Mucosa of descending colon (tissue), 3 donors: ENCODE results near the gene DEGS2. TPM values are rescaled to one million over a fixed set of nuclear protein-coding genes. Genes with fewer than 3 reads are reported as not detected.

ENCODE experiments used
- ATAC-seq: fragments of 200-7000 bp; cut with Tn5 transposase; one replicate; pipeline ENCODE4 v1.9.1; 2020; ENCODE audit warnings: mild to moderate bottlenecking, moderate library complexity
- DNase-seq, 3 donors: peaks; one replicate each; pipeline ENCODE4 v3.0.0-alpha.2; 2020
- H3K36me3 ChIP-seq: fragments of 200-600 bp; one replicate; pipeline ENCODE4 v1.8.0; 2021; ENCODE audit warnings: low read depth, mild to moderate bottlenecking
- H3K4me1 ChIP-seq: fragments of 200-600 bp; one replicate; pipeline ENCODE4 v1.8.0; 2021; ENCODE audit warnings: low read depth, mild to moderate bottlenecking
- H3K4me3 ChIP-seq: fragments of 200-600 bp; one replicate; pipeline ENCODE4 v1.8.0; 2021; ENCODE audit warnings: mild to moderate bottlenecking
- H3K9me3 ChIP-seq: fragments of 200-600 bp; one replicate; pipeline ENCODE4 v1.8.0; 2021; ENCODE audit warnings: mild to moderate bottlenecking
- intact Hi-C, 2 donors: fragments of 100-400 bp; cut with DNase I in 1 of 2; cut with micrococcal nuclease in 1 of 2; formaldehyde crosslinking; loops; one replicate each; pipeline versions ENCODE4 v1.11.0 to v1.11.1; 2022; cut with DNase I, micrococcal nuclease
- total RNA-seq, 3 donors: library from RNA; stranded (reverse); fragmentation: NEBNext Ultra II Directional in 2 of 3; extraction: Animal tissue kit (Norgen Biotek cat#: 25700) in 2 of 3; gene quantifications; one replicate each; pipeline versions ENCODE4 v1.2.1 to v1.2.4, GENCODE V29; 2021 to 2023
- TF ChIP-seq, protein P1 (sequence below): fragments of 200-600 bp; IDR thresholded peaks from one replicate; pipeline ENCODE4 v1.8.0; 2022; ENCODE audit warnings: antibody characterized with exemption, mild to moderate bottlenecking
- donor health status: DM: no; HTN: no; CAD: no; lungs with moderate emphysema.
- donor health status: DM: no; HTN: no; CAD: no.
- donor health status: DM: no; HTN: yes; CAD: no.

The DEGS2 gene
- total RNA-seq, 3 donors from 2014 or later, result 6.2 to 28.5 (median 27.9) TPM

DNA sequence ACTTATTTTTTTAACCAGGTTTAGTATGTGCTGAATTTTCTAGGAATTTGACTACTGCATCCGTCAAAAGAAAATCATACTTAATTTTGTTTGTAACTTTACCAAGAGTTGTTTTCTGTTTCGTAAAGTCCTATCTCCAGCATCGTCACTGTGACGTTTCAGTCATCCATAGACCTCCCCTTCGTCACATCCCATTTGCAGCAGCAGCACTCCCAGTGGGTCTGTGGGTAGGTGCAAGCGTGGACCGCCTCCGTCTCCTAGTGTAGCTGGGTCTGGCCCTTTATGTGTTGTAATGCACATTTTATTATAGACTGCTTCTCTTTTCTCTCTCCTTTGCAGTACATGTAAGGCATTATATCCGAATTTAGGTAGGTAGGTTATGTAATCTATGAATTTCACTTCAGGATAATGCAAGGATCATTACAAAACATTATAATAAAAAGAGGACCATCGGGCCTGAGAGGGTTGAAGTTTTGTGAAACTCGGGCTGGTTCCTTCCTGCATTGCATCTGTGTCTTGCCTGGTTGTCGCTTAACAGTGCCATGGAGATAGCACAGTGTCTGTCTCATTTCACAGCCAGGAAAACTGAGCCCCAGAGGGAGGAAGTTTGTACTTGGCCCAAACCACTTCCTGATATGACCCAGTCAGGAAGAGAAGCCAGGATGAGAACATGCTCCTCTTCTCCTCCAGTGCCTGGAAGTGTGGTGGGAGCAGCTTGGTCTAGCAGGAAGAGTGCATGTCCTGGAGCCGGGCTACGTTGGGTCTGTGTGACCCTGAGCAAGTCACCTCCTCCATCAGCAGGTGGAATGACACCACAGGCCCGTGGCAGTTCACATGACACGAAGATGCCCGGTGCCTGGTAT lies 53.0 kb downstream of the DEGS2 start:
- ATAC-seq, result peak; percentile 15
- peaks cover 14% of the 10 kb centered on the region for H3K4me1 ChIP-seq
- TF ChIP-seq, protein P1, sequence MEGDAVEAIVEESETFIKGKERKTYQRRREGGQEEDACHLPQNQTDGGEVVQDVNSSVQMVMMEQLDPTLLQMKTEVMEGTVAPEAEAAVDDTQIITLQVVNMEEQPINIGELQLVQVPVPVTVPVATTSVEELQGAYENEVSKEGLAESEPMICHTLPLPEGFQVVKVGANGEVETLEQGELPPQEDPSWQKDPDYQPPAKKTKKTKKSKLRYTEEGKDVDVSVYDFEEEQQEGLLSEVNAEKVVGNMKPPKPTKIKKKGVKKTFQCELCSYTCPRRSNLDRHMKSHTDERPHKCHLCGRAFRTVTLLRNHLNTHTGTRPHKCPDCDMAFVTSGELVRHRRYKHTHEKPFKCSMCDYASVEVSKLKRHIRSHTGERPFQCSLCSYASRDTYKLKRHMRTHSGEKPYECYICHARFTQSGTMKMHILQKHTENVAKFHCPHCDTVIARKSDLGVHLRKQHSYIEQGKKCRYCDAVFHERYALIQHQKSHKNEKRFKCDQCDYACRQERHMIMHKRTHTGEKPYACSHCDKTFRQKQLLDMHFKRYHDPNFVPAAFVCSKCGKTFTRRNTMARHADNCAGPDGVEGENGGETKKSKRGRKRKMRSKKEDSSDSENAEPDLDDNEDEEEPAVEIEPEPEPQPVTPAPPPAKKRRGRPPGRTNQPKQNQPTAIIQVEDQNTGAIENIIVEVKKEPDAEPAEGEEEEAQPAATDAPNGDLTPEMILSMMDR, result no peak

DNA sequence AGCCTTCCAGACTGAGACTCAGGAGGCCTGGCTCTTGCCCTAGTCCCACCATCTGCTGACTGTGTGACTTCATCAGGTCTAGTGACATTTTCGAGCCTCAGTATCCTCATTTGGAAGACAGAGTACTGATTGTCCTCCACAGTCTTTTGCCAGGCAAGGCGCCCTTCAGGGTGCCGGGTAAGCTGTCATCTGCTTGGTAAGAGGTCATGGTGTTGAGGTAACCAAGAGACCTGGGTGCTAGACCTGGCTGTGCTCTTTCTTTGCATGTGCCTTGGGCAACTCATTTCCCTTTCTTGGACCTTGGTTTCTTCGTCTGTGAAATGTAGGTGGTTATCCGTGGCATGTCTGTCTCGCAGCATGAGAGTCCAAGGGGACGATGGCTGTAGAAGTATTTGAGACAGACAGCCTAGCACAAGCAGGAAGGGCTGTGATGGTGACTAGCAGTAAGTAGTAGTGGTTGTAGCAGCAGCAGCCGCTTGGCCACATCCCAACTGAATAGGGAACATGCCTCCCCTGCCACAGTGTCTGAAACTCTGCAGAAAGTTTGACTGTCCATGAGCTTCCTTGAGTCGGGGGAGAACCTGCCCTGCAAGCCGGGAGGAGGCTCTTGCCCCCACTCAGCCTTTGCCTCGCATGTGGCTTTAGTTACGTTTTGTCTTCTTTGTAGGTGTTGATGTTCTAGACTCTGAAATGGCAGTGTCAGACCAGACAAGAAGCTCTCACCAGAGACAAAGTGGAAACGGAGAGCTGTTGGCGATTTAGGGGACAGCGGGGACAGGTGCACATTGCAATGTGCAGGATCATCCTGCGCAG lies 53.9 kb downstream of the DEGS2 start:
- TF ChIP-seq, protein P1, result no peak
- no peak overlapping the region for H3K4me3 ChIP-seq
- DNase-seq (no peak), ATAC-seq (peak; percentile 32)
- peaks cover 14% of the 10 kb centered on the region for H3K4me1 ChIP-seq
- no peaks in the 10 kb centered on the region for H3K36me3 ChIP-seq
- intact Hi-C loops, result loop anchor here (5.0 kb wide), 1 partner anchor 123 kb away; no protein-coding TSS in a partner anchor
- H3K9me3 ChIP-seq, result no peaks in the 10 kb centered on the region

More for the DNA sequence above, 53.0 kb downstream of the DEGS2 start:
- H3K36me3 ChIP-seq, result no peaks in the 10 kb centered on the region
- intact Hi-C loops, result loop anchor here (5.0 kb wide), 1 partner anchor 124 kb away; no protein-coding TSS in a partner anchor
- no peaks in the 10 kb centered on the region for H3K9me3 ChIP-seq
- DNase-seq, result no peak
- H3K4me3 ChIP-seq, result no peak overlapping the region

DNA sequence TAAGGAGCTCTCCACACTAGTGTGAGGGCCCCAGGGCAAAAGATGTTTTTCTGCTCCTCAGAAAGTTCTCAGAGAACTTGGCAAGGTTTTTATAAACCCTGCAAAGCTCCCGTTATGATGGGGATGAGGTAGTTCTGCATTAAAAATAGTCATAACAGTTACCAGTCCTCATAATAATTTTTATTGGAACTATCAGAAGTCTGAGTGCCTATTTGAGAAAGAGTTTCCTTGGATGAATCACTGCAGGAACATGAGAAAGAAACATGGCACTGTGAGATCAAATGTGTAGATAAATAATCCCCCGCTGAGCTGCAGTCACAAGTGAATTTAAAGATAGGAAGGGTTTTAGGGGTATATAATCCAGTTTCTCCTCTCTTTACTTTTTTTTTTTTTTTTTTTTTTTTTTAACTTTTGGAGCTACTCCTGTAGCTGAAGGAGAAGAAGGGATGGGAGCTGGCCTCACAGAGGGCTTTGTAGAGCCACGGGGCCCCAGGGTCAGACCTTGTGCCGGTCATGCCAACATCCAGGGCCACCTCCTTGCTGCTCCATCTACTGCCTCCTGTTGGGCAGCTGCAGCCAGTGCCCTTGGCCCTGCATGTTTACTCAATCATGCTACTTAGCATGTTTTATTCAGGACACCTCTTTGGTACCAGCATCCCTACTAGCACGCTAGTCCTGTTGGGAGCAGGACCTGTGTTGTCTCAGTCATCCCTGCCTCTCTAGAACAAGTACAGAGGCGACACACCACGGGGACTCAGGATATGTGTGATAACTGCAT lies 54.7 kb downstream of the DEGS2 start:
- ATAC-seq, result no peak
- intact Hi-C loops, result loop anchor here (5.0 kb wide), 1 partner anchor 122 kb away; no protein-coding TSS in a partner anchor

DNA sequence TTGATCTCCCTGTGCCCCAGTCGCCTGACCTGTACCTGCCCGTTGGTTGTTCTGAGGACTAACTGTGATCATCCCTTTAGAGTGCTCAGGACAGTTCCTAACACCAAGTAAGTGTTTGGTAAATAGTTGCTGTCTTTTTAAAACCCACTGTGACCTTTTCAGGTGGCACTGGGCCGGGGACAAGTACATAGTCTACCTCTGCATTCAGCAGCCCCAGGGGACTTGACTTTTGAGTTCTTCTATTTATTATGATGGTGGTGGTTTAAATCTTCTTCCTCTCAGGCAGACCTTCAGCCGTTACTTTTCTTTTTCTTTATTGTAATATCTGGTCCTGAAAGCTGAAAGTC lies 55.5 kb downstream of the DEGS2 start:
- Histone ChIP-seq H3K36me3 (no peaks in the 10 kb centered on the region), H3K9me3 (no peaks in the 10 kb centered on the region), H3K4me3 (no peak overlapping the region), H3K4me1 (peaks cover 14% of the 10 kb centered on the region)
- intact Hi-C loops, result no loop called here
- DNase-seq (no peak), ATAC-seq (no peak)
- TF ChIP-seq, protein P1, result no peak

More for the DNA sequence above, 54.7 kb downstream of the DEGS2 start:
- no peak overlapping the region for H3K4me3 ChIP-seq
- no peak for DNase-seq
- H3K9me3 ChIP-seq, result no peaks in the 10 kb centered on the region
- no peaks in the 10 kb centered on the region for H3K36me3 ChIP-seq
- TF ChIP-seq, protein P1, result no peak
- H3K4me1 ChIP-seq, result peaks cover 14% of the 10 kb centered on the region
